GM18873 (cell line): Measurements from ENCODE around the gene PPP6R1.

ENCODE experiments used
- ATAC-seq: cut with Tn5 transposase; IDR thresholded peaks from one replicate; pipeline ENCODE4 v1.9.1; 2021; ENCODE audit warnings: mild to moderate bottlenecking, moderate library complexity, moderate number of reproducible peaks; ENCODE audit not compliant: unreplicated experiment, low FRiP score

Gene PPP6R1

GRCh38 chr19:55283548-55284377 is 24.9 kb upstream of the PPP6R1 start, which contains the start of gene BRSK1:
TSS of gene BRSK1 (plus strand) at chr19:55283997. CDS start at chr19:55284443, 446 bp downstream.
- no peak for ATAC-seq

- peak; percentile 65 for ATAC-seq
These were observed 21.2 kb upstream of the PPP6R1 start, which contains the start of gene HSPBP1 for GRCh38 chr19:55279770-55280643. TSS of gene HSPBP1 (minus strand) at chr19:55280110. CDS start at chr19:55279608, 502 bp downstream.

- ATAC-seq, result no peak
These were observed 20.5 kb upstream of the PPP6R1 start for GRCh38 chr19:55279340-55279739.

GRCh38 chr19:55278391-55279135 is 19.7 kb upstream of the PPP6R1 start:
- no peak for ATAC-seq

GRCh38 chr19:55277494-55277893 is 18.7 kb upstream of the PPP6R1 start:
- no peak for ATAC-seq

- peak; percentile 8 for ATAC-seq
These were observed 18.1 kb upstream of the PPP6R1 start for GRCh38 chr19:55276720-55277430.

GRCh38 chr19:55275851-55276719 is 17.3 kb upstream of the PPP6R1 start:
- ATAC-seq, result peak; percentile 37

GRCh38 chr19:55273978-55274707 is 15.3 kb upstream of the PPP6R1 start:
- no peak for ATAC-seq

- ATAC-seq, result no peak
These were observed 13.3 kb upstream of the PPP6R1 start for GRCh38 chr19:55272142-55272541.

- no peak for ATAC-seq
These were observed 11.5 kb upstream of the PPP6R1 start for GRCh38 chr19:55270172-55270942.

GRCh38 chr19:55269299-55269698 is 10.5 kb upstream of the PPP6R1 start:
- ATAC-seq, result no peak

GRCh38 chr19:55266840-55267239 is 8.0 kb upstream of the PPP6R1 start:
- no peak for ATAC-seq

GRCh38 chr19:55266404-55266803 is 7.6 kb upstream of the PPP6R1 start:
- ATAC-seq, result no peak

GRCh38 chr19:55265723-55266386 is 7.0 kb upstream of the PPP6R1 start:
- ATAC-seq, result no peak

- ATAC-seq, result no peak
These were observed 6.4 kb upstream of the PPP6R1 start for GRCh38 chr19:55265173-55265572.

GRCh38 chr19:55264531-55264930 is 5.7 kb upstream of the PPP6R1 start:
- no peak for ATAC-seq

GRCh38 chr19:55262359-55262758 is 3.5 kb upstream of the PPP6R1 start:
- no peak for ATAC-seq
